ENCODE results near the gene DIMT1.

GRCh38 chr5:62431735-62432620 lies 28.3 kb upstream of the DIMT1 start:
- TF ChIP-seq CTCF (IDR thresholded peaks at IDR 0.05; ENCODE audit: low read length) (no peak), EZH2 (IDR thresholded peaks at IDR 0.05; ENCODE audit: borderline replicate concordance, low read length) (no peak)

All from OCI-LY1 (cell line).